CD4-positive, alpha-beta memory T cell (primary cell): ENCODE measurements around the gene CASP9. TPM values are rescaled to one million over a fixed set of nuclear protein-coding genes. Genes with fewer than 3 reads are reported as not detected.
A peak's percentile ranks its signal among the peaks of the same experiment; 100 is the strongest.

ENCODE experiments used
- CTCF ChIA-PET: fragments of 350-600 bp; sonication (Branson Sonifier 250); formaldehyde crosslinking; loops from one replicate; lab custom pipeline; 2021; ENCODE audit warnings: inconsistent platforms; ENCODE audit not compliant: partially characterized antibody; lab: Charles Lee
- POLR2A ChIA-PET: fragments of 350-600 bp; sonication (Branson Sonifier 250); formaldehyde crosslinking; loops from one replicate; lab custom pipeline; 2021; ENCODE audit not compliant: partially characterized antibody; lab: Charles Lee
- DNase-seq, 5 donors: peaks; one replicate each; pipeline versions ENCODE4 v3.0.0 to v3.0.0-alpha.2; 2020 to 2022; ENCODE audit warnings: mixed read lengths in 1 of 5
- H3K27ac ChIP-seq: one replicate; pipeline ENCODE4 v1.7.0; 2013; ENCODE audit warnings: low read depth, low read length
- H3K27me3 ChIP-seq: 2 replicates; pipeline ENCODE4 v1.7.0; 2013; ENCODE audit warnings: mild to moderate bottlenecking, low read length, moderate library complexity; ENCODE audit not compliant: insufficient read depth
- H3K36me3 ChIP-seq: 2 replicates; pipeline ENCODE4 v1.7.0; 2013; ENCODE audit warnings: mild to moderate bottlenecking, low read length, moderate library complexity; ENCODE audit not compliant: insufficient read depth
- H3K4me1 ChIP-seq: 2 replicates; pipeline ENCODE4 v1.7.0; 2013; ENCODE audit warnings: mild to moderate bottlenecking, low read length, moderate library complexity; ENCODE audit not compliant: insufficient read depth
- H3K4me3 ChIP-seq, 2 donors: one replicate each; pipeline ENCODE4 v1.7.0; 2013; ENCODE audit warnings: low read length in 2 of 2, mild to moderate bottlenecking in 1 of 2
- H3K9me3 ChIP-seq, 2 donors: one replicate each; pipeline ENCODE4 v1.7.0; 2013; ENCODE audit warnings: low read length in 2 of 2, control low read depth in 1 of 2; ENCODE audit not compliant: control insufficient read depth in 1 of 2
- H3K27ac Mint-ChIP-seq, 7 donors: one replicate each; pipeline ENCODE4 v1.8.0; 2020 to 2021; ENCODE audit warnings: mixed read lengths in 7 of 7, mild to moderate bottlenecking in 6 of 7, inconsistent platforms in 3 of 7, moderate library complexity in 3 of 7
- H3K27me3 Mint-ChIP-seq, 2 donors: one replicate each; pipeline ENCODE4 v1.8.0; 2020 to 2021; ENCODE audit warnings: mixed read lengths in 2 of 2
- H3K36me3 Mint-ChIP-seq, 2 donors: one replicate each; pipeline ENCODE4 v1.8.0; 2020 to 2021; ENCODE audit warnings: mixed read lengths in 2 of 2, inconsistent platforms in 1 of 2, mild to moderate bottlenecking in 1 of 2
- H3K4me1 Mint-ChIP-seq, 4 donors: one replicate each; pipeline ENCODE4 v1.8.0; 2020 to 2021; ENCODE audit warnings: mixed read lengths in 4 of 4, mild to moderate bottlenecking in 1 of 4
- H3K4me3 Mint-ChIP-seq, 8 donors: one replicate each; pipeline ENCODE4 v1.8.0; 2020 to 2021; ENCODE audit warnings: mixed read lengths in 8 of 8, mild to moderate bottlenecking in 7 of 8, moderate library complexity in 6 of 8, inconsistent platforms in 3 of 8
- H3K9me3 Mint-ChIP-seq, 8 donors: one replicate each; pipeline ENCODE4 v1.8.0; 2020 to 2021; ENCODE audit warnings: mixed read lengths in 8 of 8, mild to moderate bottlenecking in 5 of 8, inconsistent platforms in 3 of 8, moderate library complexity in 1 of 8
- intact Hi-C: fragments of 100-400 bp; cut with micrococcal nuclease; formaldehyde crosslinking; loops from one replicate; pipeline ENCODE4 v1.15.1; 2023
- polyA plus RNA-seq, 2 donors: library from polyadenylated mRNA; unstranded; fragments of 300-500 nt; fragmentation: Illumina TruSeq; gene quantifications; one replicate each; pipeline ENCODE4 v1.2.3, GENCODE V29; 2021
- total RNA-seq, 2 experiments: library from RNA; stranded (reverse); gene quantifications; one replicate each; pipeline ENCODE4 v1.2.3, GENCODE V29; 2021

CASP9 gene
- total and polyA plus RNA-seq, 4 experiments from 2014 or later = 8.3 to 11.7 (median 10.0) TPM

DNA sequence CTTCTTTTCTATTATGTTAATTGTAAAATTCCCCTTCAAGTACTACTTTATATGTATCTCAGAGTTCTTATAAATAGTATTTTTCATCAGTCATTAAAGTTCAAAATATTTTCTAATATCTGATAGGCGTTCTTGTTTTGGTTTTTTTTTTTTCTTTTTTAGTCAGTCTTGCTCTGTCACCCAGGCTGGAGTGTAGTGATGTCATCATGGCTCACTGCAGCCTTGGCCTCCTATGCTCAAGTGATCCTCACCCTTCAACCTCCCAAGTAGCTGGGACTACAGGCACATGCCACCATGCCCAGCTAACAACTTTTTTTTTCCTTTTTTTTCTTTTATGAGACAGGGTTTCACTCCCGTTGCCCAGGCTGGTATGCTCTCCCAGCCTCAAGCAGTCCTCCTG, 33.6 kb upstream of the CASP9 start:
- POLR2A ChIA-PET = interaction anchor here (0.6 kb wide), 1 partner anchor 42 kb away, joined by 3 read pairs; no protein-coding TSS in a partner anchor
- H3K27ac ChIP-seq = no peak overlapping the region
- H3K4me1 ChIP-seq = no peaks in the 10 kb centered on the region

DNA sequence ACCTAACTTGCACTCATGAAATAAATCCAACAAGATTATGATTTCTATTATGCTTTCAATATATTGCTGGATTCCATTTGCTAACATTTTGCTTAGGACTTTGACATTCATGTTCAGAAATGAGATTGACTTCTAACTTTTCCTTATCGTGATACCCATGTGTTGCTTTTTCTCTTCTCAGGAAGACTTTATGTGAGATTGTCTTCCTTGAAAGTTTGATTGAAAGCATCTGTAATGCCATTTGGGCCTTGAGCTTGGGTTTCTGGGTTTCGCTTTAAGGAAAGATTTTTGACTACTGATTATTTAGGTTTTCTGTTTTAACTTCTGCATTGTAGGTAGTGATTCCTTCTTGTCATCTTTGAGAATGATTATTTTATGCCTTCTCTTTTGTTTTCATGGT, 33.0 kb upstream of the CASP9 start:
- Mint-ChIP-seq H3K36me3 (peaks cover 24 to 28% of the 10 kb centered on the region in 2 donors), H3K4me1 (peaks cover 0 to 2% (median 0%) of the 10 kb centered on the region in 4 donors), H3K4me3 (no peak overlapping the region), H3K27ac (peak overlapping the region in 1 of 7 donors; percentile 72), H3K9me3 (no peaks in the 10 kb centered on the region), H3K27me3 (no peaks in the 10 kb centered on the region)
- Histone ChIP-seq H3K9me3 (no peaks in the 10 kb centered on the region), H3K27ac (no peak overlapping the region), H3K4me1 (no peaks in the 10 kb centered on the region), H3K36me3 (peaks cover 13% of the 10 kb centered on the region), H3K4me3 (no peak overlapping the region), H3K27me3 (no peaks in the 10 kb centered on the region)
- CTCF ChIA-PET = no interaction called here
- POLR2A ChIA-PET = interaction anchor here (1.2 kb wide), 1 partner anchor 12 kb away, joined by 3 read pairs; no protein-coding TSS in a partner anchor
- intact Hi-C loops = no loop called here
- no peak for DNase-seq

More for the DNA sequence above, 33.6 kb upstream of the CASP9 start:
- Mint-ChIP-seq H3K27ac (no peak overlapping the region), H3K4me3 (no peak overlapping the region), H3K27me3 (no peaks in the 10 kb centered on the region), H3K4me1 (peaks cover 0 to 2% (median 0%) of the 10 kb centered on the region in 4 donors), H3K9me3 (no peaks in the 10 kb centered on the region), H3K36me3 (peaks cover 24 to 34% of the 10 kb centered on the region in 2 donors)
- no peak for DNase-seq
- Histone ChIP-seq H3K9me3 (no peaks in the 10 kb centered on the region), H3K4me3 (no peak overlapping the region), H3K36me3 (peaks cover 16% of the 10 kb centered on the region), H3K27me3 (no peaks in the 10 kb centered on the region)
- CTCF ChIA-PET = no interaction called here
- intact Hi-C loops = no loop called here

- H3K27me3 ChIP-seq = no peaks in the 10 kb centered on the region
- intact Hi-C loops = no loop called here
- H3K4me1 ChIP-seq = no peaks in the 10 kb centered on the region
- peaks cover 0 to 2% (median 0%) of the 10 kb centered on the region in 4 donors for H3K4me1 Mint-ChIP-seq
- no peaks in the 10 kb centered on the region for H3K9me3 Mint-ChIP-seq
- H3K4me3 ChIP-seq = no peak overlapping the region
- H3K27me3 Mint-ChIP-seq = no peaks in the 10 kb centered on the region
- no peaks in the 10 kb centered on the region for H3K9me3 ChIP-seq
- H3K4me3 Mint-ChIP-seq = no peak overlapping the region
- peaks cover 14% of the 10 kb centered on the region for H3K36me3 ChIP-seq
- DNase-seq = no peak
- H3K27ac Mint-ChIP-seq = peak overlapping the region in 1 of 7 donors; percentile 9
- ChIA-PET POLR2A (no interaction called here), CTCF (no interaction called here)
- H3K36me3 Mint-ChIP-seq = peaks cover 27 to 41% of the 10 kb centered on the region in 2 donors
- no peak overlapping the region for H3K27ac ChIP-seq
Measured at GRCh38 chr1:15550573-15550972, 26.6 kb upstream of the CASP9 start.

DNA sequence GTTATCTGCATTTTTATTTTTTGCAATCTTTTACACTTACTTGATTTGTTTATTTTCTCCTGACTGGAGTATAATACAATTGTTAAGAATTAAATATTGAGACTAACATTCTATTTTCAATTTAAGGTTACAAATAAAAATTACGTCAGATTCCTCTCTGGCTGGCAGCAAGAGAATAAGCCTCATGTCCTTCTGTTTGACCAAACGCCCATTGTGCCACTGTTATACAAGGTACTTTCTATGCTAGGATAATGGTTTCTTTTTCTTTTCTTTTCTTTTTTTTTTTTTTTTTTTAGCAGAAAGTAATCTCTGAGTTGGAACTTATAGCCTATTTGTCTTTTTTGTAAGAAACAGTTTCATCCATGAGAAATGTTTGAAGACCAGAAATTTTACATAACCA, 22.6 kb upstream of the CASP9 start:
- ChIA-PET CTCF (no interaction called here), POLR2A (no interaction called here)
- DNase-seq = no peak
- H3K36me3 Mint-ChIP-seq = peaks cover 36 to 68% of the 10 kb centered on the region in 2 donors
- peaks cover 26% of the 10 kb centered on the region for H3K36me3 ChIP-seq
- H3K9me3 Mint-ChIP-seq = peaks cover 0 to 2% (median 0%) of the 10 kb centered on the region in 8 donors
- no peaks in the 10 kb centered on the region for H3K27me3 ChIP-seq
- H3K4me3 ChIP-seq = no peak overlapping the region
- no peak overlapping the region for H3K27ac Mint-ChIP-seq
- peaks cover 0 to 7% (median 0%) of the 10 kb centered on the region in 4 donors for H3K4me1 Mint-ChIP-seq
- H3K9me3 ChIP-seq = no peaks in the 10 kb centered on the region
- no peak overlapping the region for H3K4me3 Mint-ChIP-seq
- no peak overlapping the region for H3K27ac ChIP-seq
- H3K27me3 Mint-ChIP-seq = no peaks in the 10 kb centered on the region
- H3K4me1 ChIP-seq = no peaks in the 10 kb centered on the region
- intact Hi-C loops = no loop called here

- Mint-ChIP-seq H3K27ac (peak overlapping the region in 3 of 7 donors; percentile 19 to 54 (median 24)), H3K9me3 (peaks cover 0 to 2% (median 0%) of the 10 kb centered on the region in 8 donors), H3K27me3 (no peaks in the 10 kb centered on the region), H3K4me1 (peaks cover 0 to 8% (median under 1%) of the 10 kb centered on the region in 4 donors), H3K4me3 (no peak overlapping the region), H3K36me3 (peaks cover 30 to 65% of the 10 kb centered on the region in 2 donors)
- no peak for DNase-seq
- intact Hi-C loops = no loop called here
- Histone ChIP-seq H3K9me3 (no peaks in the 10 kb centered on the region), H3K4me1 (no peaks in the 10 kb centered on the region), H3K27me3 (no peaks in the 10 kb centered on the region), H3K4me3 (no peak overlapping the region), H3K27ac (no peak overlapping the region), H3K36me3 (peaks cover 37% of the 10 kb centered on the region)
- ChIA-PET POLR2A (interaction anchor here (0.8 to 1.2 kb wide), 2 partner anchors 17 to 74 kb away, joined by 3 read pairs; partner anchors contain the start of genes DDI2 and DNAJC16), CTCF (no interaction called here)
Measured at GRCh38 chr1:15543589-15544568, 19.9 kb upstream of the CASP9 start.

GRCh38 chr1:15543251-15543588, 19.2 kb upstream of the CASP9 start:
- no peak for DNase-seq
- H3K27me3 ChIP-seq = no peaks in the 10 kb centered on the region
- intact Hi-C loops = no loop called here
- H3K9me3 ChIP-seq = no peaks in the 10 kb centered on the region
- H3K27ac Mint-ChIP-seq = peak overlapping the region in 3 of 7 donors; percentile 19 to 61 (median 54)
- no peak overlapping the region for H3K4me3 ChIP-seq
- CTCF ChIA-PET = no interaction called here
- H3K36me3 ChIP-seq = peaks cover 38% of the 10 kb centered on the region
- no peak overlapping the region for H3K27ac ChIP-seq
- no peaks in the 10 kb centered on the region for H3K27me3 Mint-ChIP-seq
- peaks cover 0 to 10% (median 2%) of the 10 kb centered on the region in 4 donors for H3K4me1 Mint-ChIP-seq
- H3K4me3 Mint-ChIP-seq = no peak overlapping the region
- POLR2A ChIA-PET = interaction anchor here (0.8 to 1.2 kb wide), 2 partner anchors 16 to 74 kb away, joined by 3 read pairs; partner anchors contain the start of genes DDI2 and DNAJC16
- H3K36me3 Mint-ChIP-seq = peaks cover 32 to 69% of the 10 kb centered on the region in 2 donors
- peaks cover 0 to 2% (median 0%) of the 10 kb centered on the region in 8 donors for H3K9me3 Mint-ChIP-seq
- no peaks in the 10 kb centered on the region for H3K4me1 ChIP-seq
